ENCODE data around the gene IL7R. TPM values are rescaled to one million over a fixed set of nuclear protein-coding genes. Genes with fewer than 3 reads are reported as not detected.
"Not testable (repeated sequence)": the region's sequence is repeated elsewhere in the genome, so short reads cannot be mapped to it uniquely, and the experiment has no call there.

The IL7R gene
- total RNA-seq, 1 donor from 2014 or later, result 5.6 TPM

GRCh38 chr5:35838370-35839042 lies 18.2 kb upstream of the IL7R start:
- H3K9ac ChIP-seq (ENCODE audit: low read length), result no peak overlapping the region
- Mint-ChIP-seq H3K27ac (ENCODE audit: unreplicated experiment) (no peak overlapping the region), H3K27me3 (ENCODE audit: low read depth, unreplicated experiment) (no peaks in the 10 kb centered on the region), H3K4me3 (ENCODE audit: unreplicated experiment) (no peak overlapping the region), H3K36me3 (ENCODE audit: low read depth, unreplicated experiment) (no peaks in the 10 kb centered on the region), H3K9me3 (ENCODE audit: unreplicated experiment) (peaks cover 2% of the 10 kb centered on the region), H3K4me1 (ENCODE audit: low read depth, unreplicated experiment) (peaks cover 6% of the 10 kb centered on the region)
- H4K20me1 ChIP-seq (ENCODE audit: insufficient read depth, low read length), result no peaks in the 10 kb centered on the region
- H3K9me3 ChIP-seq (ENCODE audit: insufficient read depth, low read depth, low read length), result no peaks in the 10 kb centered on the region
- no peak overlapping the region for H2AFZ ChIP-seq (ENCODE audit: low read depth, low read length)
- H3K27ac ChIP-seq (ENCODE audit: low read depth, low read length), result no peak overlapping the region
- H3K79me2 ChIP-seq (ENCODE audit: insufficient read depth, low read length), result no peaks in the 10 kb centered on the region
- H3K27me3 ChIP-seq (ENCODE audit: insufficient read depth, low read length), result no peaks in the 10 kb centered on the region
- no peaks in the 10 kb centered on the region for H3K4me1 ChIP-seq (ENCODE audit: insufficient read depth, low read length)
- FAIRE-seq (no peak), DNase-seq (ENCODE audit: low read depth) (no peak)
- no peak overlapping the region for H3K4me3 ChIP-seq (ENCODE audit: insufficient read depth, low read depth, low read length)
- no peak overlapping the region for H3K4me2 ChIP-seq (ENCODE audit: low read length)
- TF ChIP-seq, protein P1, sequence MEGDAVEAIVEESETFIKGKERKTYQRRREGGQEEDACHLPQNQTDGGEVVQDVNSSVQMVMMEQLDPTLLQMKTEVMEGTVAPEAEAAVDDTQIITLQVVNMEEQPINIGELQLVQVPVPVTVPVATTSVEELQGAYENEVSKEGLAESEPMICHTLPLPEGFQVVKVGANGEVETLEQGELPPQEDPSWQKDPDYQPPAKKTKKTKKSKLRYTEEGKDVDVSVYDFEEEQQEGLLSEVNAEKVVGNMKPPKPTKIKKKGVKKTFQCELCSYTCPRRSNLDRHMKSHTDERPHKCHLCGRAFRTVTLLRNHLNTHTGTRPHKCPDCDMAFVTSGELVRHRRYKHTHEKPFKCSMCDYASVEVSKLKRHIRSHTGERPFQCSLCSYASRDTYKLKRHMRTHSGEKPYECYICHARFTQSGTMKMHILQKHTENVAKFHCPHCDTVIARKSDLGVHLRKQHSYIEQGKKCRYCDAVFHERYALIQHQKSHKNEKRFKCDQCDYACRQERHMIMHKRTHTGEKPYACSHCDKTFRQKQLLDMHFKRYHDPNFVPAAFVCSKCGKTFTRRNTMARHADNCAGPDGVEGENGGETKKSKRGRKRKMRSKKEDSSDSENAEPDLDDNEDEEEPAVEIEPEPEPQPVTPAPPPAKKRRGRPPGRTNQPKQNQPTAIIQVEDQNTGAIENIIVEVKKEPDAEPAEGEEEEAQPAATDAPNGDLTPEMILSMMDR (IDR thresholded peaks at IDR 0.05; ENCODE audit: insufficient read depth, low read depth, low read length), result no peak
- TF ChIP-seq EZH2 (IDR thresholded peaks at IDR 0.05; ENCODE audit: insufficient read depth, low read length), result no peak
- no peaks in the 10 kb centered on the region for H3K36me3 ChIP-seq (ENCODE audit: insufficient read depth, low read length)

- no peak for TF ChIP-seq EZH2 (IDR thresholded peaks at IDR 0.05; ENCODE audit: insufficient read depth, low read length)
- TF ChIP-seq, protein P1 (IDR thresholded peaks at IDR 0.05; ENCODE audit: insufficient read depth, low read depth, low read length), result no peak
- no peak overlapping the region for H3K27ac Mint-ChIP-seq (ENCODE audit: unreplicated experiment)
- Histone ChIP-seq H3K9me3 (ENCODE audit: insufficient read depth, low read depth, low read length) (peaks cover 6% of the 10 kb centered on the region), H3K4me1 (ENCODE audit: insufficient read depth, low read length) (no peaks in the 10 kb centered on the region), H3K27me3 (ENCODE audit: insufficient read depth, low read length) (no peaks in the 10 kb centered on the region), H3K4me2 (ENCODE audit: low read length) (no peak overlapping the region), H3K36me3 (ENCODE audit: insufficient read depth, low read length) (no peaks in the 10 kb centered on the region), H3K4me3 (ENCODE audit: insufficient read depth, low read depth, low read length) (no peak overlapping the region), H3K9ac (ENCODE audit: low read length) (no peak overlapping the region), H4K20me1 (ENCODE audit: insufficient read depth, low read length) (no peaks in the 10 kb centered on the region), H3K79me2 (ENCODE audit: insufficient read depth, low read length) (no peaks in the 10 kb centered on the region), H3K27ac (ENCODE audit: low read depth, low read length) (no peak overlapping the region), H2AFZ (ENCODE audit: low read depth, low read length) (no peak overlapping the region)
- no peak overlapping the region for H3K4me3 Mint-ChIP-seq (ENCODE audit: unreplicated experiment)
- no peaks in the 10 kb centered on the region for H3K36me3 Mint-ChIP-seq (ENCODE audit: low read depth, unreplicated experiment)
- no peaks in the 10 kb centered on the region for H3K27me3 Mint-ChIP-seq (ENCODE audit: low read depth, unreplicated experiment)
- DNase-seq (ENCODE audit: low read depth), result no peak
- no peak for FAIRE-seq
- peaks cover 21% of the 10 kb centered on the region for H3K9me3 Mint-ChIP-seq (ENCODE audit: unreplicated experiment)
- H3K4me1 Mint-ChIP-seq (ENCODE audit: low read depth, unreplicated experiment), result peaks cover 6% of the 10 kb centered on the region
Measured at GRCh38 chr5:35842856-35843255, 13.8 kb upstream of the IL7R start.

GRCh38 chr5:35845508-35845907 lies 11.2 kb upstream of the IL7R start:
- H3K9me3 Mint-ChIP-seq (ENCODE audit: unreplicated experiment), result peaks cover 21% of the 10 kb centered on the region
- not testable (repeated sequence) for H3K27me3 ChIP-seq (ENCODE audit: insufficient read depth, low read length); H3K4me3 ChIP-seq (ENCODE audit: insufficient read depth, low read depth, low read length); H3K36me3 Mint-ChIP-seq (ENCODE audit: low read depth, unreplicated experiment); H3K9me3 ChIP-seq (ENCODE audit: insufficient read depth, low read depth, low read length); H3K27ac ChIP-seq (ENCODE audit: low read depth, low read length); H3K27ac Mint-ChIP-seq (ENCODE audit: unreplicated experiment); H2AFZ ChIP-seq (ENCODE audit: low read depth, low read length); DNase-seq (ENCODE audit: low read depth); H3K4me3 Mint-ChIP-seq (ENCODE audit: unreplicated experiment); H3K4me1 Mint-ChIP-seq (ENCODE audit: low read depth, unreplicated experiment); H3K9ac ChIP-seq (ENCODE audit: low read length); H4K20me1 ChIP-seq (ENCODE audit: insufficient read depth, low read length); H3K4me1 ChIP-seq (ENCODE audit: insufficient read depth, low read length); FAIRE-seq; H3K79me2 ChIP-seq (ENCODE audit: insufficient read depth, low read length); H3K36me3 ChIP-seq (ENCODE audit: insufficient read depth, low read length); H3K27me3 Mint-ChIP-seq (ENCODE audit: low read depth, unreplicated experiment); H3K4me2 ChIP-seq (ENCODE audit: low read length)
